Fibroblast of skin of left quadriceps (primary cell): ENCODE data around the gene NOXA1.
"Not testable (repeated sequence)": the region's sequence is repeated elsewhere in the genome, so short reads cannot be mapped to it uniquely, and the experiment has no call there.

Experiments used
- DNase-seq, 2 experiments: peaks; one replicate each; pipeline ENCODE4 v3.0.0-alpha.2; 2013; ENCODE audit warnings: low read depth in 2 of 2

NOXA1 gene, protein sequence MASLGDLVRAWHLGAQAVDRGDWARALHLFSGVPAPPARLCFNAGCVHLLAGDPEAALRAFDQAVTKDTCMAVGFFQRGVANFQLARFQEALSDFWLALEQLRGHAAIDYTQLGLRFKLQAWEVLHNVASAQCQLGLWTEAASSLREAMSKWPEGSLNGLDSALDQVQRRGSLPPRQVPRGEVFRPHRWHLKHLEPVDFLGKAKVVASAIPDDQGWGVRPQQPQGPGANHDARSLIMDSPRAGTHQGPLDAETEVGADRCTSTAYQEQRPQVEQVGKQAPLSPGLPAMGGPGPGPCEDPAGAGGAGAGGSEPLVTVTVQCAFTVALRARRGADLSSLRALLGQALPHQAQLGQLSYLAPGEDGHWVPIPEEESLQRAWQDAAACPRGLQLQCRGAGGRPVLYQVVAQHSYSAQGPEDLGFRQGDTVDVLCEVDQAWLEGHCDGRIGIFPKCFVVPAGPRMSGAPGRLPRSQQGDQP

GRCh38 chr9:137422604-137423513 is at the start of gene NOXA1, which contains the start of gene EXD3:
Gene NOXA1, plus strand, starts transcription at chr9:137423393. Its CDS starts 137 bp downstream, at chr9:137423530.
Gene EXD3, minus strand, starts transcription at chr9:137423162. Its CDS starts 27,805 bp downstream, at chr9:137395357.
- DNase-seq, result peak; percentile 80

- DNase-seq, result no peak
These were observed 49.6 kb upstream of the NOXA1 start for GRCh38 chr9:137373611-137373980.

- DNase-seq, result no peak
These were observed 48.9 kb upstream of the NOXA1 start for GRCh38 chr9:137374131-137374845.

DNA sequence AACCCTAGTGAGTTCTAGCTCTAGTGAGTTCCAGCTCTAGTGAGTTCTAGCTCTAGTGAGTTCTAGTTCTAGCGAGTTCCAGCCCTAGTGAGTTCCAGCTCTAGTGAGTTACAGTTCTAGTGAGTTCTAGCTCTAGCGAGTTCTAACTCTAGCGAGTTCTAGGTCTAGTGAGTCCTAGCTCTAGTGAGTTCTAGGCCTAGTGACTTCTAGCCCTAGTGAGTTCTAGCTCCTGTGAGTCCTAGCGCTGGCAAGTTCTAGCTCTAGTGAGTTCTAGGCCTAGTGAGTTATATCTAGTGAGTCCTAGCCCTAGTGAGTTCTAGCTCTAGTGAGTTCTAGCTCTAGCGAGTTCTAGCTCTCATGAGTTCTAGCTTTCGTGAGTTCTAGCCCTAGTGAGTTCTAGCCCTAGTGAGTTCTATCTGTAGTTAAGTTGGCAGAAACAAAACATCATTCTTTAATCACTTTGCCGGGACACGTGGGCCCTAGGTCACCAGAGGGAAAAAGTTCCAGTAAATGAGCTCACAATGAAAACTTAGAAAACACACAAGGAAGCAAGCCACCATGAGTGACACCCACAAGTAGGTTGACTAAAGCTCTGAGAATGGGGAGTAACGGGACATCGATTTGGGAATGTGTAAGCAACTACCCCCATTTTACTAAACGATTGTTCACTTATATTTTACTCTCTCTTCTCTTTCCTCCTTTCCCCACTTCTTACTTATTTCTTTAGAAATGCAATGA is 47.7 kb upstream of the NOXA1 start:
- no peak for DNase-seq

GRCh38 chr9:137376386-137376785 is 46.8 kb upstream of the NOXA1 start:
- no peak for DNase-seq

DNA sequence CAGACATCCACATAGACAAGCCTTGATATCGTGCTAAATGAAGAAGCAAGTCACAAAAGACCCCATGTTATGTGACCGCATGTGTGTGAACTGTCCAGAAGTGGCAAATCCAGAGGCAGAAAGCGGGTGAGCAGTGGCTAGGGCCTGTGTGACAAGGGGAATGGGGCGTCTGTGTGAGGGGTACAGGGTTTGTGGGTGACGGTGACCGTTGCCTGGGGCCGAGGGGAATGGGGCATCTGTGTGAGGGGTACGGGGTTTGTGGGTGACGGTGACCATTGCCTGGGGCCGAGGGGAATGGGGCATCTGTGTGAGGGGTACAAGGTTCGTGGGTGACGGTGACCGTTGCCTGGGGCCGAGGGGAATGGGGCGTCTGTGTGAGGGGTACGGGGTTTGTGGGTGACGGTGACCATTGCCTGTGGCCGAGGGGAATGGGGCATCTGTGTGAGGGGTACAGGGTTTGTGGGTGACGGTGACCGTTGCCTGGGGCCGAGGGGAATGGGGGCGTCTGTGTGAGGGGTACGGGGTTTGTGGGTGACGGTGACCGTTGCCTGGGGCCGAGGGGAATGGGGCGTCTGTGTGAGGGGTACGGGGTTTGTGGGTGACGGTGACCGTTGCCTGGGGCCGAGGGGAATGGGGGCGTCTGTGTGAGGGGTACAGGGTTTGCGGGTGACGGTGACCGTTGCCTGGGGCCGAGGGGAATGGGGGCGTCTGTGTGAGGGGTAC is 44.3 kb upstream of the NOXA1 start:
- DNase-seq, result not testable (repeated sequence)

DNA sequence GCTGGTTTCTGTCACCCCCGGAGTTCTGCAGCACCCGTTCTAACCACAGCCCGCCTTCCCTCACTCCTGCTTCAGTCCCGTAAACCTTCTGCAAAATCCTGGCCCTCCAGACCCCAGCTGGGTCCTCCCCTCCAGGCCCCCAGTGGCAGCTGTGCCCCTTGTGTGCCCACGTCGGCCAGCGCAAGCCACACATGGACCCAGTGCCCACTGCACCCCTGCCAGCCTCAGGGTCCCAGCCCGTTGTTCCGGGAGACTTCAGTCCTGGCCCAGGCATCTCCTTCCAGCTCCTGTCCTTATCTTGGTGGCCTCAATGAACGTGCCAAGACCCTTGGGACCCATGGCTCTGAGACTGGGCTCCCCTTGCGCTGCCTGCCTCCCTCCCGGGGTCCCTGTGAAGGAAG is 43.4 kb upstream of the NOXA1 start:
- no peak for DNase-seq

DNA sequence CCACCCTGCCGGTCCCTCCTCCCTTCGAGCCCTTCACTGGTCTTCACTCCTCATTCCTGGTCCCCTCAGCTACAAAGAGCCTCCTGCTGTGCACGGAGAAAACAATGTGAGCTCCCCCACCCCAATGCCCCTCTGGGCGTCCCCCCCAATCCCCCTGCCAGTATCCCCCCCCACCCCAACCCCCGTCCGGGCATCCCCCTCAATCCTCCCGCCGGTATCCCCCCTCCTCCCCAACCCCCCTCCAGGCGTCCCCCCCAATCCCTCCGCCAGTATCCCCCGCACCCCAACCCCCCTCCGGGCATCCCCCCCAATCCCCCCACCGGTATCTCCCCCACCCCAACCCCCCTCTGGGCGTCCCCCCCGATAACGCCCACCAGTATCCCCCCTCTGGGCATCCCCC is 43.0 kb upstream of the NOXA1 start:
- DNase-seq, result no peak

DNA sequence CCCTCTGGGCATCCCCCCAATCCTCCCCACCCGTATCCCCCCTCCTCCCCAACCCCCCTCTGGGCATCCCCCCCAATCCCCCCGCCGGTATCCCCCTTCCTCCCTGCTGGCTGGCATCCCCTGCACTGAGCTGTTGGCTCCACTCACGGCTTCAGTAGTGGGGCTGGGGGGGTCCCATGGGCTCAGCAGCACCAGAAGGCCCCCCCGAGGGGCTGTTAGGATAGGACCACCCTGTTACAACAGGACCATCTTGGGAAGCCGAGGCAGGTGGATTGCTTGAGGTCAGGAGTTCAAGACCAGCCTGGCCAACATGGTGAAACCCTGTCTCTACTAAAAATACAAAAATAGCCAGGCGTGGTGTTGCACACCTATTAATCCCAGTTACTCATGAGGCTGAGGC is 42.6 kb upstream of the NOXA1 start:
- no peak for DNase-seq

DNA sequence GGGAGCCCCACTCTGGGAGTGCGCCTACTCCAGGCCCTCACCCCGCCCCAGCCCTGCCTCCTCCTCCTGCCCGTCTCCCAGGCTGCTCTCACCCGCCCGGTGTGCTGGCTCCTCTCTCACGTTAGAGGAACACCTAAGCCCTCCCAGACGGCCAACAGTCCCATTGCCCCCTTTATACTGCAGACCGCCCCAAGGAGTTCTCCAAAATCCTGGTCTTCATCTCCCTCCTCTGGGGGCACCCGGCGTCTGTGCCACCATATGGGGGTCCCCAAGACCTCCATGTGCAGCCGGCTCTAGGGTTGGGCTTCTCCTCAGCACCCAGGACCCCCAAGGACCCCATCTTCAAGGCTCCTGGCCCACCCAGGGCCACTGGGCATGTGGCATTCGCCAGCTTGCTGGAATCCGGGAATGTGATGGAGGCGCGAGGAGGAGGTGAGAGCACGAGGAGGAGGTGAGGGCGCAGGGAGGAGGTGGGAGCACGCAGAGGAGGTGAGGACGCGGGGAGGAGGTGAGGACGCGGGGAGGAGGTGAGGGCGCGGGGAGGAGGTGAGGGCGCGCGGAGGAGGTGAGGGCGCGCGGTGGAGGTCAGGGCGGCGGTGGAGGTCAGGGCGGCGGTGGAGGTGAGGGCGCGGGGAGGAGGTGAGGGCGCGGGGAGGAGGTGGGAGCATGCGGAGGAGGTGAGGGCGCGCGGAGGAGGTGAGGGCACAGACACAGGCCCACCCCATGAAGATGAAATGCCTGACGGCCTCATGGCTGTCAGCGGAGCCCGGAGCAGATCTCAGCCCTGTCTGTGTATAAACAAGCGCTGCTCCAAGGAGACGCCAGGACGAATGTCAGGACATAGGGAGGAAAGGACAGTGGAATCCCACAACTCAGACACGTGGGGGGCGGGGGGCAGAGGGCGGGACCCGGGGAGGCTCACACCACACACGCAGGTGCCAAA is 41.4 kb upstream of the NOXA1 start:
- no peak for DNase-seq

- DNase-seq, result no peak
These were observed 40.6 kb upstream of the NOXA1 start for GRCh38 chr9:137382444-137383080.

- DNase-seq, result no peak
These were observed 40.0 kb upstream of the NOXA1 start for GRCh38 chr9:137383081-137383783.

GRCh38 chr9:137383784-137384756 is 39.1 kb upstream of the NOXA1 start:
- DNase-seq, result no peak

DNA sequence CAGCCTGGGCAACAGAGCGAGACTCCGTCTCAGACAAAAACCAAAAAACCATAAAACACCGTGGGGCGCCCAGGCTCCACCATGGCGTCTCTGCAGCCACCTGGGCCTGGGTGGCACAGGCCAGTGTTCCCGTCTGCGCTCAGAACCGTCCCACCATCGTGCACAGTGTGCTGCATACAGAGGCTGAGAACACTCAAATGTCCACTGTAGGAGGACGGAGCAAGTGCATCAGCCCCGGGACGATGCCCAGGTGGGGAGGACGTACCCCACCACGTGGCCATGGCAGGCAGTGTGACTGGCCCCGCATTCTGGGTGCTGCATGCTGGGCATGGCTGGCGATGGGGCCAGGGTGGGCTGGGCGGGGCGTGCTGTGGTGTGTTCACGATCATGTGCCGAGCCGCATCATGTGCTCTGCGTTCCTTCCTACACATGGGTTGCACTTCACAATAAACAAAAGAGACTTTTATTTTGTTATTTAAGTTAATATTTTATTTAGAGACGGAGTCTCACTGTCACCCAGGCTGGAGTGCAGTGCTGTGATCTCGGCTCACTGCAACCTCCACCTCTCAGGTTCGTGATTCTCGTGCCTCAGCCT is 38.0 kb upstream of the NOXA1 start:
- no peak for DNase-seq

DNA sequence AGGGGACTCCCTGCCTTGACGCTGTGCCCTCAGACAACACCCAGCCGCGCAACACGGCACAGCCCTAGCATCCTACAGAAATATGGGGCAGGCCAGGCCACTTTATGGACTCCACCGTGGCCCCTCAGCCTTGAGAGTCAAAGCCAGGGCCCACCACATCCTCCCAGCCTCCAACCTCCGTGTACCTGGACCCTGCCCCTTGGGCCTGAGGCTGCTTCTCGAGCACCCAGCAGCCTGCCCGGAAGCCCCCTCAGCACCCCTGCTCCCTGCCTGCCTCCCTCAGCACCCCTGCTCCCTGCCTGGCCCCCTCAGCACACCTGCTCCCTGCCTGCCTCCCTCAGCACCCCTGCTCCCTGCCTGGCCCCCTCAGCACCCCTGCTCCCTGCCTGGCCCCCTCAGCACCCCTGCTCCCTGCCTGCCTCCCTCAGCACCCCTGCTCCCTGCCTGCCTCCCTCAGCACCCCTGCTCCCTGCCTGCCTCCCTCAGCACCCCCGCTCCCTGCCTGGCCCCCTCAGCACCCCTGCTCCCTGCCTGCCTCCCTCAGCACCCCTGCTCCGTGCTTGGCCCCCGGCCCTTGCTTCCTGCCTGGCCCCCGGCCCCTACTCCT is 36.6 kb upstream of the NOXA1 start:
- not testable (repeated sequence) for DNase-seq
